Stimulated activated naive CD8-positive, alpha-beta T cell treated with anti-CD3 and anti-CD28 coated beads, Interleukin-15, Interleukin-2, amounts not matched to agents 100 ng/mL and 50 ng/mL, for 24 hours (primary cell): ENCODE measurements around the gene HSF5.
A peak's percentile ranks its signal among the peaks of the same experiment; 100 is the strongest.

Source experiments
- H3K27ac Mint-ChIP-seq: one replicate; pipeline ENCODE4 v1.8.0; 2021; ENCODE audit warnings: mild to moderate bottlenecking, mixed read lengths
- H3K27me3 Mint-ChIP-seq: one replicate; pipeline ENCODE4 v1.8.0; 2021; ENCODE audit warnings: mixed read lengths
- H3K36me3 Mint-ChIP-seq: one replicate; pipeline ENCODE4 v1.8.0; 2021; ENCODE audit warnings: low read depth, mixed read lengths
- H3K4me1 Mint-ChIP-seq: one replicate; pipeline ENCODE4 v1.8.0; 2021; ENCODE audit warnings: low read depth, mixed read lengths
- H3K4me3 Mint-ChIP-seq: one replicate; pipeline ENCODE4 v1.8.0; 2021; ENCODE audit warnings: mild to moderate bottlenecking, mixed read lengths
- H3K9me3 Mint-ChIP-seq: one replicate; pipeline ENCODE4 v1.8.0; 2021; ENCODE audit warnings: mixed read lengths

Gene HSF5

DNA sequence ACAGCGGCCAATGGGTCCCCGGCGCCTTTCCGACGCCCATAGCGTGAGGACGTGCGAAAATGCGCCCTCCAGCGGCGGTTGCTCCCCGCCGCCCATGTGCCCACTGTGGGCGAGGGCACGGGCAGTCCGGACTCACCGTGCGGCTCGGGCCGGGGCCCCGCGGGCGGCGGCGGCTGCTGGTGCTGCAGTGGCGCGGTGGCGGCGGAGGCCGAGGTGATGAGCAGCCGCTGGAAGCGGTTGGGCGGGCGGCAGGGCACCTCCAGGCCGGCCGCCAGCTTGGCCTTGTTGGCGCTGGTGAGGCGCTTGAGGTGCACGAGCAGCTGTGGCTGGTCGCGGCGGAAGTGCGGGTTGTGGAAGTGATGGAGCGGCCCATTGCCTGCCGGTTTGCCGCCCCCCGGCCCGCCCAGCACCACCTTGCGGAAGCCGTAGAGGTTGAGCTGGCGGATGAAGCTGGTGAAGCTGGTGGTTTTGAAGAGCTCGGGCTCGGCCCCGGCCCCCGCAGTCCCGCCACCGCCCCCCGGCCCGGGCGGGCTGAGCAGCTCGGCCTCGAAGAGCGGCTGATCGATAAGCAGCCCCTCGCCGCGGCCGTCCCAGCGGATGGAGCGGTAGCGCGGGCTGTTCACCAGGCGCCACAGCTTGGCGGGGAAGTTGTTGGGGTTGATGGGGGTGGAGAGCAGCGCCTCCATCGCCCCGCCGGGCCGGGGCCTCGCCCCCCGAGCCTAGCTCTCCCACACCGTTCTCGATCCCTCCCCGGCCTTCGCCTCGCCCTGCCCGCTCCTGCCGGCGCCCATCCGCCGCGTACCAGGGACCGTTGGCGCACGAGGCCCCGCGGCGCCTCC is at the start of gene HSF5:
Gene HSF5, minus strand, starts transcription at position 820 of the 839 bp plus-strand sequence. Its CDS starts 134 bp downstream, at position 686.
- peaks cover 25% of the 10 kb centered on the region for H3K4me1 Mint-ChIP-seq
- peaks cover 40% of the 10 kb centered on the region for H3K36me3 Mint-ChIP-seq
- H3K27ac Mint-ChIP-seq, result peak within 1 kb of the TSS; percentile 47
- no peaks in the 10 kb centered on the region for H3K9me3 Mint-ChIP-seq
- H3K27me3 Mint-ChIP-seq, result no peaks in the 10 kb centered on the region
- H3K4me3 Mint-ChIP-seq, result peak within 1 kb of the TSS; percentile 68

DNA sequence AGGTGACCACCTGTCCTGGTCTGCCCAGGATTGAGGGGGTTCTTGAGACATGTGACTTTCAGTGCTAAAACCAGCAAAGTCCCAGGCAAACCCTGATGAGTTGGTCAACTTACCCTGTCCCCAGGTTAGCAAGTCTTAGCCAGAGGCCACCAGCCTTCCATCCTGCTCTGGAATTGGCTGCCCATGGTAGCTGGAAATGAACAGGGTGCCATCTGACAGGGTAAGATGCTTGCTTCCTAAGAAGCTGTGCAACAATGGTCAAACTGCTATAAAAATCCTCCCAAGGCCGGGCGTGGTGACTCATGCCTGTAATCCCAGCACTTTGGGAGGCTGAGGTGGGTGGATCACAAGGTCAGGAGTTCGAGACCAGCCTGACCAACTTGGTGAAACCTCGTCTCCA is 49.1 kb upstream of the HSF5 start:
- Mint-ChIP-seq H3K9me3 (no peaks in the 10 kb centered on the region), H3K4me3 (no peak overlapping the region), H3K4me1 (peaks cover 1% of the 10 kb centered on the region)

DNA sequence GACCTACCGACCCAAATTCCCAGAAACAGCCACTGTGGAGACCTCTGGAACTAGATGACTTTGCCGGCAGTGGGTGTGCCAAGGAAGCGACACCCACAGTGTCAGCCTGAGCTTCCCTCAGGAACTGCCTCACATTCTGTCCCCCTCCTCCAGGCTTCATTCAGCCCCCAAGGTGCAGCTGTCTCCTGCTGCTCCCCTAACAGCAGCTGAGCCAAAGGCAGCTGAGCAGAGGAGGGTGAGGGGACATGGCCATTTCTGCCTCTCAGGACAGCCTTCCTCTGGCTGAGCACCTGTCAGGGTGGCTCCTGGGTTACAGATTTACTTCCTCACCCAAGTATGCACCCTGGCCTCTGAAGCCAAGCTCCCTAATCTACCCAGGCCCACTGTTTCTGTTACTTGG is 48.3 kb upstream of the HSF5 start:
- H3K27ac Mint-ChIP-seq, result no peak overlapping the region
- H3K9me3 Mint-ChIP-seq, result no peaks in the 10 kb centered on the region
- H3K4me1 Mint-ChIP-seq, result peaks cover 3% of the 10 kb centered on the region
- no peaks in the 10 kb centered on the region for H3K36me3 Mint-ChIP-seq
- no peak overlapping the region for H3K4me3 Mint-ChIP-seq
- H3K27me3 Mint-ChIP-seq, result peaks cover 27% of the 10 kb centered on the region

More for the DNA sequence above, 49.1 kb upstream of the HSF5 start:
- Mint-ChIP-seq H3K27me3 (peaks cover 26% of the 10 kb centered on the region), H3K36me3 (no peaks in the 10 kb centered on the region), H3K27ac (no peak overlapping the region)

DNA sequence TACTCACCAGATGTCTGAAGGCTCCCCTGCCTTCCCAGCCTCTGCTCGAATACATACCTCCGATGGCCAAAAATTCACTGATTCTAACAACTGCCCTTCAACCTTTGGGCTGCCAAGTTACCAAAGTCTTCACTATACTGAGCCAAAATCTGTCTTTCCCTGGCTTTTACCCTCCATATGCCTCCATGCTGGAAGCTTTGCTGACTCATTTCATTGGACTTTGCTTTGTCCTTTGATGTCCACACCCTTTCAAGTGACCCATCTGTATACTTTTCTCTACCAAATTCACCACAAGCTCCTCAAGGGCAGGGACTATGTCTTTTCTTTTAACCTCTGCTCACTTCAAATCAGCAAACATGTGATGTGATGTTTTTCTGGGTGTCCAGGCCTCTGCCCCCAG is 47.2 kb upstream of the HSF5 start:
- H3K36me3 Mint-ChIP-seq, result no peaks in the 10 kb centered on the region
- no peaks in the 10 kb centered on the region for H3K9me3 Mint-ChIP-seq
- H3K4me3 Mint-ChIP-seq, result no peak overlapping the region
- H3K27ac Mint-ChIP-seq, result no peak overlapping the region
- H3K27me3 Mint-ChIP-seq, result peaks cover 32% of the 10 kb centered on the region
- H3K4me1 Mint-ChIP-seq, result peaks cover 3% of the 10 kb centered on the region

GRCh38 chr17:58534901-58535421 is 46.8 kb upstream of the HSF5 start:
- Mint-ChIP-seq H3K27ac (no peak overlapping the region), H3K36me3 (no peaks in the 10 kb centered on the region), H3K4me3 (no peak overlapping the region), H3K9me3 (no peaks in the 10 kb centered on the region), H3K27me3 (peaks cover 36% of the 10 kb centered on the region), H3K4me1 (peaks cover 3% of the 10 kb centered on the region)

GRCh38 chr17:58534331-58534730 is 46.1 kb upstream of the HSF5 start:
- Mint-ChIP-seq H3K9me3 (no peaks in the 10 kb centered on the region), H3K4me1 (peaks cover 3% of the 10 kb centered on the region), H3K27me3 (peaks cover 42% of the 10 kb centered on the region), H3K4me3 (no peak overlapping the region), H3K27ac (no peak overlapping the region), H3K36me3 (no peaks in the 10 kb centered on the region)

GRCh38 chr17:58533616-58534188 is 45.5 kb upstream of the HSF5 start:
- Mint-ChIP-seq H3K9me3 (no peaks in the 10 kb centered on the region), H3K27me3 (peaks cover 42% of the 10 kb centered on the region), H3K4me1 (peaks cover 3% of the 10 kb centered on the region), H3K4me3 (no peak overlapping the region), H3K36me3 (no peaks in the 10 kb centered on the region), H3K27ac (no peak overlapping the region)

GRCh38 chr17:58532555-58532951 is 44.3 kb upstream of the HSF5 start:
- Mint-ChIP-seq H3K27ac (no peak overlapping the region), H3K4me3 (no peak overlapping the region), H3K36me3 (no peaks in the 10 kb centered on the region), H3K9me3 (no peaks in the 10 kb centered on the region), H3K27me3 (peaks cover 42% of the 10 kb centered on the region), H3K4me1 (peaks cover 3% of the 10 kb centered on the region)

DNA sequence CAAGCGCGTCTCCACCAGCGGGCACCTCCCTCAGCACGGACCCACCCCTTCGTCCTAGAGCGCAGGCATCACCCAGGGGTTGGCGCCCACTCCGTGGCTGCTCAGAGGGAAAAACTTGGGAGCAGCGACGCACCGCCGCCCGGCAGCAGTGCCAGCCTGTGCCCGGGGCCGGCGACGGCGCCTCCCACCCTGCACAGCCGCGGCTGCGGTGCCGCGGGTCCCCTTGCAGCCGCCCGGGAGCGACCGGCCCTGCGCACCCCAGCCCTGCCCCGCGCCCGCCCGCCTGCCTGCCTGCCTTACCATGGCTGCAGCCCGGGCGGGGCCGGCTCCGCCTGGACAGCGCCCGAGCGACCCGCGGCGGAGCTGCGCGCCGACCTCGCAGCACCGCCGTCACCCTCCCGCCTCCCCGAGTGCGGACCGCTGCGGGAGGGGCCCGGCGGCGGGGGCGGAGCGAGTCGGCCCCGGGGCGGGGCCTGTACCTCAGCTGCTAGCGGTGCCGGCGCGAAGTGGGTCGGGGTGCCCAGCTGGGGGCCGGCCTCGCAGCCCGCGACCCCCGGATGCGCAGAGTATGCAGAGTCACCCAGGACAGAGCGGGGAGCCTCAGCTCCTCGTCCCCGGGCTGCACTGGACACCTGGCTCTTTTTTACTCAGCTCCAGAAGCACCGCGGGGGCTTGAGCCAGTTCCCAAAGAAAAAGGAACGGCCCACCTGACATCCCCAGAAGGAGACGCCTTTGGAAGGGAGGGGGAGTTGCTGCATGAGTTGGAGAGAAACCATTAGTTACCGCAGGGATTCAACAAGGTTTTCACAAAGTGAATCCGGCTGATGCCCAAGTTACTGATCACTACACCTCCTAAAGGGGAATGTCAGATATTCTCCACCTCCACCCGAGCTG is 43.7 kb upstream of the HSF5 start:
- Mint-ChIP-seq H3K4me1 (peaks cover 3% of the 10 kb centered on the region), H3K36me3 (no peaks in the 10 kb centered on the region), H3K27ac (no peak overlapping the region), H3K9me3 (no peaks in the 10 kb centered on the region), H3K27me3 (peaks cover 42% of the 10 kb centered on the region), H3K4me3 (peak overlapping the region; percentile 47)

GRCh38 chr17:58531122-58531521 is 42.9 kb upstream of the HSF5 start:
- peaks cover 42% of the 10 kb centered on the region for H3K27me3 Mint-ChIP-seq
- H3K4me3 Mint-ChIP-seq, result peak overlapping the region; percentile 13
- H3K4me1 Mint-ChIP-seq, result peaks cover 3% of the 10 kb centered on the region
- H3K36me3 Mint-ChIP-seq, result no peaks in the 10 kb centered on the region
- no peaks in the 10 kb centered on the region for H3K9me3 Mint-ChIP-seq
- H3K27ac Mint-ChIP-seq, result no peak overlapping the region

DNA sequence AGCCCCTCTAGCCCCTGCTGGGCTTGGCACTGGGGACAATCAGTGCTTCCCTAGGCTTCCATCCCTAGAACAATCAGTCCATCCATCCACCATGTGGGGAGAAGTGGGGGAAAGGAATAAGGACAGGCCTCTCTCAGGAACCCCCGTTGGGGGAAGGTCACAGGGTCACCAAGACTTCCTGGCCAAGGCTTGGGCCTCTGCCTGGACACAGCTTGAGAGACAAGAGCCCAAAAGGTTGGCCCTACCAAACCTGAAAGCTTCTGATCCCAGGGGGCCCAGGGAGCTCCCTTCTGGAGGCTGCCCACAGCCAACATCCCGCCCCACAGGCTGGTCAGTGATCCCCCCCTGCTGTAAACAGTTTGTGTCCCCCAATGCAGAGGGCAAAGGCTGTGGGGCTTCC is 42.4 kb upstream of the HSF5 start:
- Mint-ChIP-seq H3K4me1 (peaks cover 3% of the 10 kb centered on the region), H3K27me3 (peaks cover 42% of the 10 kb centered on the region), H3K27ac (no peak overlapping the region), H3K36me3 (no peaks in the 10 kb centered on the region), H3K4me3 (peak overlapping the region; percentile 13), H3K9me3 (no peaks in the 10 kb centered on the region)

- no peak overlapping the region for H3K27ac Mint-ChIP-seq
- no peaks in the 10 kb centered on the region for H3K36me3 Mint-ChIP-seq
- H3K27me3 Mint-ChIP-seq, result peaks cover 30% of the 10 kb centered on the region
- no peak overlapping the region for H3K4me3 Mint-ChIP-seq
- peaks cover 3% of the 10 kb centered on the region for H3K4me1 Mint-ChIP-seq
- no peaks in the 10 kb centered on the region for H3K9me3 Mint-ChIP-seq
Measured at GRCh38 chr17:58529275-58529674, 41.1 kb upstream of the HSF5 start.

- Mint-ChIP-seq H3K4me3 (no peak overlapping the region), H3K36me3 (no peaks in the 10 kb centered on the region), H3K27ac (no peak overlapping the region), H3K4me1 (peaks cover 3% of the 10 kb centered on the region), H3K27me3 (peaks cover 28% of the 10 kb centered on the region), H3K9me3 (no peaks in the 10 kb centered on the region)
Measured at GRCh38 chr17:58528443-58528842, 40.2 kb upstream of the HSF5 start.

DNA sequence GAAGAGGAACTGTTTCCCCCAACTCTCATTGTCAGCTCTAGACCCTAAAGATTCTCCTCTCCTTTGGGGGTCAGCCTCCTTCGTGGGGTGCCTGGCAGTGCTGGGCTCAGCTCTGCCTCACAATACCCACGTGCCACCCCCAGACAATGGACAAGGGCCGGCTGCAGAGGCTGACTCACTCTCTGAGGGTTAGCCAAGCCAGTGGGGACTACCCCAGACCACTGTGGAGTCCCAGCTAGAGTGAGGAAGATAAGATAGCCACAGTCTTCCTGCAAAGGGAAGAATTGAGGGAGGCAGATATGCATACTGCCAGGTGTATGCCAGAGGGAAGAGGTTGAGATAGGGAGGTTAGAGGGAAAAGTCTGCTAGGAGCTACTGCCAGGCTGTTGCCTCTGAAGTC is 39.7 kb upstream of the HSF5 start:
- Mint-ChIP-seq H3K27me3 (peaks cover 23% of the 10 kb centered on the region), H3K36me3 (no peaks in the 10 kb centered on the region), H3K4me1 (peaks cover 3% of the 10 kb centered on the region), H3K4me3 (no peak overlapping the region), H3K9me3 (no peaks in the 10 kb centered on the region), H3K27ac (no peak overlapping the region)

DNA sequence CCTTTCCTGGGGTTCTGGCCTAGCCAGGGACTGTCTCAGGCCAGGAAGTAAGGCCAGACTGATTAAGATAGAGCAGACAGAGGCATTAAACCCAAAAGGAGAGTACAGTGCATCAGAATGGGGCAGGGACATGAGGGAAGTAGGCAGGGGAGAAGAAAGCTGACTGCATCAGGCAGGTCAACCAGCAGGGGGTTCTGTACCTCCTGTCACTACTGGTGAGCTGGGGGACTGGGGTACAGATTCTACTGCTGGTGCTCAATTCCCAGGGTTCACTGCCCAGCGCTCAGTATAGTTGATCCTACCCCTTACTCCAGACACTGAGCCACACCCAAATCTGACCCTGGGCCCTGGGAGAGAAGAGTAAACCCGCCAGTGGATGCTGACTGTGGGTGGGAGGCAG is 39.1 kb upstream of the HSF5 start:
- Mint-ChIP-seq H3K36me3 (no peaks in the 10 kb centered on the region), H3K9me3 (no peaks in the 10 kb centered on the region), H3K4me1 (peaks cover 3% of the 10 kb centered on the region), H3K27ac (no peak overlapping the region), H3K27me3 (peaks cover 16% of the 10 kb centered on the region), H3K4me3 (no peak overlapping the region)
